ENCODE measurements around the gene NOX5.
"Not testable (repeated sequence)": the region's sequence is repeated elsewhere in the genome, so short reads cannot be mapped to it uniquely, and the experiment has no call there.

NOX5 gene

GRCh38 chr15:69014454-69014853 is at the start of gene NOX5:
TSS of gene NOX5 (plus strand) at chr15:69014695. CDS start at chr15:69014736, 41 bp downstream.
- no peak for DNase-seq (ENCODE audit: low read depth in 2 of 2)

GRCh38 chr15:68966996-68967395 is 47.5 kb upstream of the NOX5 start:
- DNase-seq (ENCODE audit: low read depth in 2 of 2): no peak

DNA sequence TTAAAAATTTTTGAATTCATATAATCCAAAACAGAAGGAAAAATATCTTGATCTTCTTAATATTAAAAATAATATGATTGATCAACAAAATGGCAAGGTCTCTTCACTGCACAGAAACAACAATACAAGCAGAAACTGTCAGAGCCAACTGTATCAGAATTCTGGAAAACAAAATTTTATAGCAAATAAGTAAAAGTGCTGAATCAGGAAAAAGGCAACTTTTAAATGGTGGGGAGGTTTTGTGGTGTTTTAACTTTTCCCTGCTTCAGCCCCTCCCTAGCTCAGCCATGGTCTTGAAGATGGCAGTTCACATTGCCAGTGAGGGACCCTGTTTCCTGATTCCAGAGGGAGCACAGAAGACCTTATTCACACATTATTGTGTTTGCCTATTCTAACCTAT is 46.5 kb upstream of the NOX5 start:
- DNase-seq (ENCODE audit: low read depth in 2 of 2): no peak

- no peak for DNase-seq (ENCODE audit: low read depth in 2 of 2)
Observed at GRCh38 chr15:68969298-68969697, 45.2 kb upstream of the NOX5 start.

GRCh38 chr15:68972201-68973065 is 42.1 kb upstream of the NOX5 start:
- DNase-seq (ENCODE audit: low read depth in 2 of 2): no peak

DNA sequence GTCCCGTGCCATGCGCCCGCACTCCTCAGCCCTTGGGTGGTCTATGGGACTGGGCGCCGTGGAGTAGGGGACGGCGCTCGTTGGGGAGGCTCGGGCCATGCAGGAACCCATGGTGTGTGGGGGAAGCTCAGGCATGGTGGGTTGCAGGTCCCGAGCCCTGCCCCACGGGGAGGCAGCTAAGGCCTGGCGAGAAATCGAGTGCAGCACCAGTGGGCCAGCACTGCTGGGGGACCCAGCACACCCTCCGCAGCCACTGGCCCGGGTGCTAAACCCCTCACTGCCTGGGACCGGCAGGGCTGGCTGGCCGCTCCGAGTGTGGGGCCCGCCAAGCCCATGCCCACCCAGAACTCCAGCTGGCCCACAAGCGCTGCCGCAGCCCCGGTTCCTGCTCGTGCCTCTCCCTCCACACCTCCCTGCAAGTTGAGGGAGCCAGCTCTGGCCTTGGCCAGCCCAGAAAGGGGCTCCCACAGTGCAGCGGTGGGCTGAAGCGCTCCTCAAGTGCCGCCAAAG is 38.8 kb upstream of the NOX5 start:
- DNase-seq (ENCODE audit: low read depth in 2 of 2): not testable (repeated sequence)

DNA sequence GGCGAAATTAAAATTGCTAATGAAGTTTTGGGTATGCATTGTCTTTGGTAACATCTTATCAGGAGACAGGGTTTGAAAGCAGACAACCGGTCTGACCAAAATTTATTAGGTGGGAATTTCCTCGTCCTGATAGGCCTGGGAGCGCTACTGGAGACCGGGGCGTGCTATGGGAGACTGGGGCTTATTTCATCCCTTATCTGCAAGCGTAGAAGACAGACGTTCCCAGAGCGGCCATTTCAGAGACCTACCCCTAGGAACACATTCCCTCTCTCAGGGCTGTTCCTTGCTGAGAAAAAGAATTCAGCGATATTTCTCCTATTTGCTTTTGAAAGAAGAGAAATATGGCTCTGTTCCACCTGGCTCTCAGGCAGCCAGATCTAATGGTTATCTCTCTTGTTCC is 37.1 kb upstream of the NOX5 start:
- DNase-seq (ENCODE audit: low read depth in 2 of 2): not testable (repeated sequence)

GRCh38 chr15:68979006-68979405 is 35.5 kb upstream of the NOX5 start:
- DNase-seq (ENCODE audit: low read depth in 2 of 2): no peak

DNA sequence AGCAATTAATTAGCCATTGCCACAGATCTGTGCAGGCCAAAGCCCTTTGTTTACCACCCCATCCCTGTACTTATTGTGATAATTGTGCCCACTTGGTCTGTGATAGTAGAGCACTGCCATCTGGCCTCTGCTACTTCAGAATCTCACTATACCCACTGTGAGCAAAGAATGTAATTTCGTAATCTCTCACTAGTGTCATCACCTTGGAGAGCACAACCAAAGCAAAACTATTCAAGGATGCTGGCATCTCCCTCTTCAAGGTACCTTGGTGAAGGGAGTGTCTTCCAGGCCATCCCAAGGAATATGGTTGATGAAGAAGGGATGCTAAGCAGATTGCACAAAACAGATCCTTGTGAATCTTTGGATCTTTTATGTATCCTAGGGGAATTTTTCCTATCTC is 34.7 kb upstream of the NOX5 start:
- DNase-seq (ENCODE audit: low read depth in 2 of 2): no peak

GRCh38 chr15:68980786-68981185 is 33.7 kb upstream of the NOX5 start:
- no peak for DNase-seq (ENCODE audit: low read depth in 2 of 2)

DNA sequence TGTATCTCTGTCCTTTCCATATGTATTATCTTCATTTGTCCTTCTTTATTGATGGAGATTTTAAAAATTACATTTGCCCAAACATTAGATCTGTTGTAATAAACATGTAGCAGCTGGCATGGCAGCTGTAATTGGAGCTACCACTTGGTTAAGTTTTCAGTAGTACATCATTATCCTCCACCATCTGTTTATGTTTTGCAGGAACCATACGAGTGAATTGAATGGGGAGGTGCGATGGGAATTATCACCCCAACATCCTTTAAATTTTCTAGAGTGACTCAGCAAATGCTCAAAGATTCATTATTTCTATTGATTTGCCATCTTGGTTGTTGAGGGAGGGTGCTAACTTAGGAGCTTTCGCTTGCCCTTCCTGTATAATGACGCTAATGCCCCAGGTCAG is 32.6 kb upstream of the NOX5 start:
- DNase-seq (ENCODE audit: low read depth in 2 of 2): no peak

DNA sequence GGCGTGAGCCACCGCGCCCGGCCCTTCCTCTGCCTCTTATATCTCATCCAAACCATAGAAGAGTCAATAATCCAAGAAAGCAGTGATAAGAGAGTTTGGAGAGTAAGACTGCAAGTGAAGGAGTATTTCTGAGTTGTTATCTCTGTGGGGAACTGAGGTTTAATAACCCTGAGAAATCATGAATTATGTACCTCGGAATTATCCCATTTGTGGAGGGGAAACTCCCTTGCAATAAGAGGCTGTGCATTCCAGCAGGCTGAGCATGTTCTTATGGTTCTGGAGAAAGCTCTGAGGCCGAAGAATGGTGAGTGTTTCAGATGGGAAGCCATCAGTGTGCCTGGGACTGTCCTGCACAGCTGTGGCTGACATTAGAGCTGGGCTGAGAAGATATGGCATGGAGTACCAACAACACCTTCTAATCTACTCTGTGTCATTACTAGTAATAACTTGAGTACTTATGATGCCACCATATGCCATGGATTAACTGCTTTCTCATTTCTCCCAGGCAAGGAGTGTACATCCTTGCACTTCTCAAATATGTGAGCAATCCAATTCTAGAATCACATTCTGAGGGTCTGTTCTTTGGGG is 31.4 kb upstream of the NOX5 start:
- DNase-seq (ENCODE audit: low read depth in 2 of 2): no peak

GRCh38 chr15:68983961-68984481 is 30.5 kb upstream of the NOX5 start:
- no peak for DNase-seq (ENCODE audit: low read depth in 2 of 2)

- DNase-seq (ENCODE audit: low read depth in 2 of 2): no peak
Observed at GRCh38 chr15:68984586-68984985, 29.9 kb upstream of the NOX5 start.

GRCh38 chr15:68985361-68985891 is 29.1 kb upstream of the NOX5 start:
- no peak for DNase-seq (ENCODE audit: low read depth in 2 of 2)

DNA sequence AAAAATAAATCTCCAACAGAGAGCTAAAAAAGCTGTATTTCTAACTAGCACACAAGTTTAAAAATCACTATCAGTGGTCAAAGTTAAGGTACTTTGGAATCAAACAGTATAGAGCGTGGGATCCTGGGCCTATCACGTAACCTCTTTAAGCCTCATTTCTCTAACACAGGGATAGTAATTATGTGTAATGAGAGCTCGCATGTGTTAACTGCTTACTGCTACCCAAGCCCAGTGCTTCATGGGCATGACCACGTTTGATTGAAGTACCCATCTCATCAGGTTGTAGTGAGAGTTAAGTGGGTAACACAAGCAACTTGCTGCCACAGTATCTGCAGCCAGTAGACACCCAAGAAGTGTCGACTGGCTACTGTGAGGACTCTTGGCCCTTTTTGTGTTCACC is 28.2 kb upstream of the NOX5 start:
- no peak for DNase-seq (ENCODE audit: low read depth in 2 of 2)

DNA sequence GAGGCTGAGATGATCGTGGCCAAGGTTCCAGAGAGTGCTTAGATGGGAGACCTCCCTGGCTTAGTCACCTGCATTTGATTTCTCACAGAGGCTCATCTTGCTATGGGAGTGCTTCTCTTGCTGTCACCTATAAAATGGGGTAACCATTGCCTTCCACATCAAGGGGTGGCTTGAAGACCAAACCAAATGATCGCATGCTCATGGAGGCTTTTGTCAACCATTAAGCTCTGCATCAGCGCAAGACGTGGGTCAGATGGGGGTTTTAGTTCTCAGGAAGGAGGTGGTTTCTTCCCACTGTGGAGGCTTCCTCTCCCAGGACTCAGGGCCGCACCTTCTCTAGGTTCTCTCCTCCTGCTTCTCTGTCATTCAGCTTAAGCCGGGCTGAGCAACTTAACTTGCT is 27.4 kb upstream of the NOX5 start:
- DNase-seq (ENCODE audit: low read depth in 2 of 2): no peak

- DNase-seq (ENCODE audit: low read depth in 2 of 2): no peak
Observed at GRCh38 chr15:68987676-68988075, 26.8 kb upstream of the NOX5 start.

GRCh38 chr15:68989541-68990230 is 24.8 kb upstream of the NOX5 start:
- DNase-seq (ENCODE audit: low read depth in 2 of 2): no peak

- DNase-seq (ENCODE audit: low read depth in 2 of 2): no peak
Observed at GRCh38 chr15:68990231-68990991, 24.1 kb upstream of the NOX5 start.

- DNase-seq (ENCODE audit: low read depth in 2 of 2): no peak
Observed at GRCh38 chr15:68990992-68991500, 23.4 kb upstream of the NOX5 start.
